Astrocyte (in vitro differentiated cells and primary cell): ENCODE results near the gene PODXL.

Experiments
- CTCF ChIP-seq: IDR thresholded peaks from 2 replicates; pipeline ENCODE4 v1.5.1; 2011; ENCODE audit warnings: low read depth, mild to moderate bottlenecking, inconsistent platforms, low read length, moderate library complexity; ENCODE audit not compliant: insufficient read depth
- EZH2 ChIP-seq: IDR thresholded peaks from 2 replicates; pipeline ENCODE4 v1.6.1; 2012; ENCODE audit warnings: mild to moderate bottlenecking, low read length, inconsistent platforms; ENCODE audit not compliant: insufficient read depth

- no peak for TF ChIP-seq CTCF
- TF ChIP-seq EZH2, result no peak
Measured at GRCh38 chr7:131503639-131504038, 52.8 kb downstream of the PODXL start.
